ENCODE data around the gene TMEM267.

Gene TMEM267

GRCh38 chr5:43418561-43418960 lies 65.1 kb downstream of the TMEM267 start:
- Histone ChIP-seq H3K36me3 (no peaks in the 10 kb centered on the region), H3K9me3 (no peaks in the 10 kb centered on the region), H3K27ac (no peak overlapping the region), H3K27me3 (no peaks in the 10 kb centered on the region), H3K4me1 (peaks cover 0 to 12% (median 0%) of the 10 kb centered on the region in 4 donors), H3K4me3 (no peak overlapping the region)
- DNase-seq, result no peak
- intact Hi-C loops (cut with DNase I; ENCODE audit: low total_unique reads), result no loop called here
- TF ChIP-seq, protein P1, sequence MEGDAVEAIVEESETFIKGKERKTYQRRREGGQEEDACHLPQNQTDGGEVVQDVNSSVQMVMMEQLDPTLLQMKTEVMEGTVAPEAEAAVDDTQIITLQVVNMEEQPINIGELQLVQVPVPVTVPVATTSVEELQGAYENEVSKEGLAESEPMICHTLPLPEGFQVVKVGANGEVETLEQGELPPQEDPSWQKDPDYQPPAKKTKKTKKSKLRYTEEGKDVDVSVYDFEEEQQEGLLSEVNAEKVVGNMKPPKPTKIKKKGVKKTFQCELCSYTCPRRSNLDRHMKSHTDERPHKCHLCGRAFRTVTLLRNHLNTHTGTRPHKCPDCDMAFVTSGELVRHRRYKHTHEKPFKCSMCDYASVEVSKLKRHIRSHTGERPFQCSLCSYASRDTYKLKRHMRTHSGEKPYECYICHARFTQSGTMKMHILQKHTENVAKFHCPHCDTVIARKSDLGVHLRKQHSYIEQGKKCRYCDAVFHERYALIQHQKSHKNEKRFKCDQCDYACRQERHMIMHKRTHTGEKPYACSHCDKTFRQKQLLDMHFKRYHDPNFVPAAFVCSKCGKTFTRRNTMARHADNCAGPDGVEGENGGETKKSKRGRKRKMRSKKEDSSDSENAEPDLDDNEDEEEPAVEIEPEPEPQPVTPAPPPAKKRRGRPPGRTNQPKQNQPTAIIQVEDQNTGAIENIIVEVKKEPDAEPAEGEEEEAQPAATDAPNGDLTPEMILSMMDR (IDR thresholded peaks at IDR 0.05), result no peak

GRCh38 chr5:43416803-43417394 lies 66.8 kb downstream of the TMEM267 start:
- Histone ChIP-seq H3K4me3 (no peak overlapping the region), H3K4me1 (peaks cover 0 to 6% (median 0%) of the 10 kb centered on the region in 4 donors), H3K27ac (no peak overlapping the region), H3K9me3 (no peaks in the 10 kb centered on the region), H3K36me3 (no peaks in the 10 kb centered on the region), H3K27me3 (no peaks in the 10 kb centered on the region)
- intact Hi-C loops (cut with DNase I; ENCODE audit: low total_unique reads), result no loop called here
- no peak for DNase-seq
- TF ChIP-seq, protein P1 (IDR thresholded peaks at IDR 0.05), result no peak

DNA sequence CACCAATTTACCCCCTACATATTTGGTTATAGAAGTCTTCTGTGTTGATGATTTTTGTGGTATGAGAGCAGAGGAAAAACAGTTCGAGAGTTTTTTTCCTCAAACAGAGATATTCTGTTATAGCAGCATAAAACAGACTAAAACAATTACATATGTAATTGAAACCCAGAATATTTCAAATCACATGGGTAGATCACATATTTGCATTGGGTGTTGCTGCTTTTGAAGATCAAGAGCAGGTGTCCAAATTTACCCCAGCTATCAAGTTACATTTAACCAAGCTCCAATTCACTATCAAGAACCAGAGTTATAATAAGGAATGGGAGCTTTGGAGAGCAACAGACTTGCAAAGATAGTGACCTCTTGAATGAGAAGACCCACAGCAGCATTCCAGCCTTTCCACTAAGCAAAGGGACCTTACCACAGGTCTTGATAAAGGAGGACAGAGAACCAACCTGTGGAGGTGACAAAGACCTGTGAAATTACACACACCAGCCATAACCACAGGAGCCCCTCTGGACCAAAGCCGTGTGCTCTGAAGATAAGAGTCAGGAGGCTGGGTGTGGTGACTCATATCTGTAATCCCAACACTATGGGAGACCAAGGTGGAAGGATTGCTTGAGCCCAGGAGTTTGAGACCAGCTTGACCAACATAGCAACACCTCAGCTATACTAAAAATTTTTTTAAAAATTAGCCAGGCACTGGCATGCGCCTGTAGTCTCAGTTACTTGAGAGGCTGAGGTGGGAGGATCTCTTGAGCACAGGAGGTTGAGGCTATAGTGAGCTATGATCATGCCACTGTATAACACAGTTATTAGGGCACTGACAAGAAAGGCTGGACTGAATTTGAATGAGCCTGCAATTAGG lies 67.5 kb downstream of the TMEM267 start:
- Histone ChIP-seq H3K4me1 (no peaks in the 10 kb centered on the region), H3K27ac (no peak overlapping the region), H3K4me3 (no peak overlapping the region), H3K9me3 (no peaks in the 10 kb centered on the region), H3K27me3 (no peaks in the 10 kb centered on the region), H3K36me3 (no peaks in the 10 kb centered on the region)
- TF ChIP-seq, protein P1 (IDR thresholded peaks at IDR 0.05), result no peak
- intact Hi-C loops (cut with DNase I; ENCODE audit: low total_unique reads), result no loop called here
- DNase-seq, result no peak

GRCh38 chr5:43413966-43414365 lies 69.7 kb downstream of the TMEM267 start:
- Histone ChIP-seq H3K27me3 (no peaks in the 10 kb centered on the region), H3K9me3 (no peaks in the 10 kb centered on the region)
- intact Hi-C loops (cut with DNase I; ENCODE audit: low total_unique reads), result no loop called here

GRCh38 chr5:43412644-43413043 lies 71.0 kb downstream of the TMEM267 start:
- intact Hi-C loops (cut with DNase I; ENCODE audit: low total_unique reads), result no loop called here
- no peak for DNase-seq
- TF ChIP-seq, protein P1 (IDR thresholded peaks at IDR 0.05), result no peak
- Histone ChIP-seq H3K27ac (no peak overlapping the region), H3K4me3 (no peak overlapping the region), H3K9me3 (no peaks in the 10 kb centered on the region), H3K27me3 (no peaks in the 10 kb centered on the region), H3K4me1 (no peaks in the 10 kb centered on the region), H3K36me3 (no peaks in the 10 kb centered on the region)

More at GRCh38 chr5:43413966-43414365, 69.7 kb downstream of the TMEM267 start:
- Histone ChIP-seq H3K4me1 (no peaks in the 10 kb centered on the region), H3K4me3 (no peak overlapping the region), H3K36me3 (no peaks in the 10 kb centered on the region), H3K27ac (no peak overlapping the region)
- no peak for DNase-seq
- TF ChIP-seq, protein P1 (IDR thresholded peaks at IDR 0.05), result no peak
